Embryonic facial prominence (tissue), 1 donor: ENCODE data around the gene RAB11FIP5.

Source experiments
- DNase-seq: peaks from one replicate; pipeline ENCODE4 v3.0.0-alpha.2; 2016; ENCODE audit errors: extremely low spot score

Gene RAB11FIP5

GRCh38 chr2:73034661-73035375 is 77.9 kb downstream of the RAB11FIP5 start:
- no peak for DNase-seq

- DNase-seq = no peak
These were observed 78.9 kb downstream of the RAB11FIP5 start for GRCh38 chr2:73033766-73034381.

GRCh38 chr2:73033142-73033765 is 79.5 kb downstream of the RAB11FIP5 start:
- no peak for DNase-seq

- no peak for DNase-seq
These were observed 80.0 kb downstream of the RAB11FIP5 start for GRCh38 chr2:73032702-73033097.

- DNase-seq = no peak
These were observed 80.7 kb downstream of the RAB11FIP5 start for GRCh38 chr2:73031725-73032701.

- DNase-seq = no peak
These were observed 81.6 kb downstream of the RAB11FIP5 start for GRCh38 chr2:73031095-73031678.

- DNase-seq = no peak
These were observed 83.9 kb downstream of the RAB11FIP5 start for GRCh38 chr2:73028841-73029240.

- no peak for DNase-seq
These were observed 85.4 kb downstream of the RAB11FIP5 start for GRCh38 chr2:73027340-73027739.

- DNase-seq = no peak
These were observed 89.3 kb downstream of the RAB11FIP5 start for GRCh38 chr2:73023497-73023896.
